ENCODE results near the gene JARID2. TPM values are rescaled to one million over a fixed set of nuclear protein-coding genes. Genes with fewer than 3 reads are reported as not detected.

Gene JARID2
- total RNA-seq, 2 donors from 2014 or later: 3.6 to 4.6 TPM

DNA sequence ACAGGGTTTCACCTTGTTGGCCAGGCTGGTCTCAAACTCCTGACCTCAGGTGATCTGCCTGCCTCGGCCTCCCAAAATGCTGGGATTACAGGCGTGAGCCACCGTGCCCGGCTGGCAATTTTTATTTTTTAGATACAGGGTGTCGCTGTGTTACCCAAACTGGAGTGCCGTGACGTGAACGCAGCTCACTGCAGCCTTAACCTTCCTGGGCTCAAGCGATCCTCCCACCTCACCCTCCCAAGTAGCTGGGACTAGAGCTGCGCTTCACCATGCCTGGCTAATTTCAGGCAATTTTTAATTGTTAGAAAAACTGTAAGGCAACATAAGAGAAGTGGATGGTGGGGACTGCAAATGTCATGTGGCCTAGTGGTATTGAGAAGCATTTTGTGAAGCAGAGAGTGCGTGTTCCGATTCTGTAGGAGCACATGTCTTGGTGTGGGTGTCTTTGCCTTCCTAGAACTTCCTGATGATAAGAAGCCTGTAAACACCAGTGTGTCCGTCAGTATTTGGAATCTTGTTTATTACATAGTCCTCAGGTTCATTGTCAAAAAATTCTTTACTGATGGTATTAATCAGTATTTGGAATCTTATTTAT is 18.0 kb downstream of the JARID2 start:
- Histone ChIP-seq H3K4me1 (peaks cover 54% of the 10 kb centered on the region), H3K27ac (peak overlapping the region in 1 of 4 donors; percentile 26), H3K36me3 (replicated peaks in 1 of 2; ENCODE audit: insufficient read depth in 1 of 2, low read depth in 2 of 2) (no peaks in the 10 kb centered on the region), H3K27me3 (no peaks in the 10 kb centered on the region), H3K9me3 (no peaks in the 10 kb centered on the region), H3K4me3 (no peak overlapping the region)
- 87 to 88% methylated on average over 13 of the region's 13 CpGs for WGBS, 2 donors
- intact Hi-C loops (cut with DNase I): no loop called here
- no peak for DNase-seq
- ATAC-seq: no peak
- TF ChIP-seq POLR2A (IDR thresholded peaks at IDR 0.05): no peak
- no peak for TF ChIP-seq CTCF (IDR thresholded peaks at IDR 0.05)

DNA sequence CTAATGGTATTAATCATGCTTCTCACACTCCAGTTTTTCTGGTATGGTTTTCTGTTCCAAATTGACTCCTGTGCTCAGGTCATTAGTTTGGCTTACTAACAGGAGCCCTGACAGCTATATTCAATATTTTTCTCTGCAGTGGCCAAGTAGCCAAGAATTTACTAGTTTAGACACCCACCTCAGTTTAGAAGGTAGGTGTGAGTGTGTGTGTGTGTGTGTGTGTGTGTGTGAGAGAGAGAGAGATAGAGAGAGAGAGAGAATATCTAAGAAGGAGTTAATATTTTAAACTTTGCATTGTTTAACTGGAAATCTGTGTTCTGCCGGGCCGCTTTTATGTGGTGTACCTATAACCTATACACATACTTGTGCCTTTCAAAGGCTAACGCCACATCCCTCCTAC is 18.5 kb downstream of the JARID2 start:
- no peak for ATAC-seq
- Histone ChIP-seq H3K36me3 (replicated peaks in 1 of 2; ENCODE audit: insufficient read depth in 1 of 2, low read depth in 2 of 2) (no peaks in the 10 kb centered on the region), H3K27me3 (no peaks in the 10 kb centered on the region), H3K9me3 (no peaks in the 10 kb centered on the region), H3K4me1 (peaks cover 54% of the 10 kb centered on the region), H3K4me3 (no peak overlapping the region), H3K27ac (peak overlapping the region in 1 of 4 donors; percentile 19)
- WGBS, 2 donors: 41 to 45% methylated on average over 3 of the region's 3 CpGs
- intact Hi-C loops (cut with DNase I): no loop called here
- TF ChIP-seq POLR2A (IDR thresholded peaks at IDR 0.05) (no peak), CTCF (IDR thresholded peaks at IDR 0.05) (no peak)
- no peak for DNase-seq

DNA sequence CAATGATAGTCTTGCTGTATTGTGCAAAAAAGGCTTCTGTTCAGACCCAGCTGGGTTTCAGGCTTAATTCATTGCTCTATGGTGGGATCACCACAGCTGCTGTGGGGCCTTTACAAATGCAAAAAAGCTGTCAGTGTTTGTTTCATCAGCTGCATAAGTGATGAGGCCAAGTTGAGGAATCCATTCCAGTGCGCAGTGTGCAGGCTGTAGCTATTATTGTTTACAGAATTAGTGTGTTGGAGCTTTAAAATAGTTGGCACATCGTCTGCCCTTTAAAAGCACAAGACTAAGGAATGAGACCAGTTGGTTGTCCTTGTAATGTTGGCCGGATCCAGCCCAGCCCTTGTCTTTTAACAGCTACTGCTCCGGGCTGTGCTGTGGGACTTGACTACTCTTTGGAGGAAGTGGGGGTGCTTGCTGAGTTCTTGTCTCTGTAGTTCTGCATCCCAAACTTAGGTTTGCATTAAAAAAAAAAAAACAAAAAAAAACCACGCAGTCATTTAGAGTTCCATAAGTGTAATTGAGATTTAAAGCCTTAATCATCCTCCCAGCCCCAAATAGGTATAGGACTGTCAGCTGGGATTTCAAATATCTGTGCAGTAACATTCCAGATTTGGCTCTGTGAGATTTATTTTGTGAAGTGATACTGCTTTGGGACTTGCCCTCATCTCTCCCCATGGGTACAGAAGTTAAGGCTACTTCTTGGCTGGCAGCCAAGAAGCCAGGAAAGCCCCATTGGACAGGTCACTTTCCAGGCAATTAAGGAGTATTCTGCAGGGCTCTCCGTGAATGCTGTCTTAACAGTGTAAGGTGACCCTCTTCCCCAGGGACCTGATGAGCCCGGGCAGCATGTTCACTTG is 19.3 kb downstream of the JARID2 start:
- TF ChIP-seq CTCF (IDR thresholded peaks at IDR 0.05) (no peak), POLR2A (IDR thresholded peaks at IDR 0.05) (no peak)
- Histone ChIP-seq H3K27ac (peak overlapping the region in 2 of 4 donors; percentile 26 to 48), H3K4me3 (no peak overlapping the region), H3K27me3 (no peaks in the 10 kb centered on the region), H3K36me3 (replicated peaks in 1 of 2; ENCODE audit: insufficient read depth in 1 of 2, low read depth in 2 of 2) (no peaks in the 10 kb centered on the region), H3K4me1 (peaks cover 51% of the 10 kb centered on the region), H3K9me3 (no peaks in the 10 kb centered on the region)
- intact Hi-C loops (cut with DNase I): no loop called here
- 30 to 32% methylated on average over 7 of the region's 7 CpGs for WGBS, 2 donors
- peak in 1 of 4 donors; percentile 21 for DNase-seq
- peak; percentile 34 for ATAC-seq

GRCh38 chr6:15265787-15266186 is 19.9 kb downstream of the JARID2 start:
- Histone ChIP-seq H3K36me3 (replicated peaks in 1 of 2; ENCODE audit: insufficient read depth in 1 of 2, low read depth in 2 of 2) (no peaks in the 10 kb centered on the region), H3K4me1 (peaks cover 48% of the 10 kb centered on the region), H3K4me3 (no peak overlapping the region), H3K9me3 (no peaks in the 10 kb centered on the region), H3K27me3 (no peaks in the 10 kb centered on the region), H3K27ac (peak overlapping the region in 2 of 4 donors; percentile 26 to 48)
- DNase-seq (no peak), ATAC-seq (no peak)
- intact Hi-C loops (cut with DNase I): no loop called here
- WGBS, 2 donors: 59 to 71% methylated on average over 5 of the region's 5 CpGs
- TF ChIP-seq CTCF (IDR thresholded peaks at IDR 0.05): no peak
